ENCODE results near the gene CD34.

DNA sequence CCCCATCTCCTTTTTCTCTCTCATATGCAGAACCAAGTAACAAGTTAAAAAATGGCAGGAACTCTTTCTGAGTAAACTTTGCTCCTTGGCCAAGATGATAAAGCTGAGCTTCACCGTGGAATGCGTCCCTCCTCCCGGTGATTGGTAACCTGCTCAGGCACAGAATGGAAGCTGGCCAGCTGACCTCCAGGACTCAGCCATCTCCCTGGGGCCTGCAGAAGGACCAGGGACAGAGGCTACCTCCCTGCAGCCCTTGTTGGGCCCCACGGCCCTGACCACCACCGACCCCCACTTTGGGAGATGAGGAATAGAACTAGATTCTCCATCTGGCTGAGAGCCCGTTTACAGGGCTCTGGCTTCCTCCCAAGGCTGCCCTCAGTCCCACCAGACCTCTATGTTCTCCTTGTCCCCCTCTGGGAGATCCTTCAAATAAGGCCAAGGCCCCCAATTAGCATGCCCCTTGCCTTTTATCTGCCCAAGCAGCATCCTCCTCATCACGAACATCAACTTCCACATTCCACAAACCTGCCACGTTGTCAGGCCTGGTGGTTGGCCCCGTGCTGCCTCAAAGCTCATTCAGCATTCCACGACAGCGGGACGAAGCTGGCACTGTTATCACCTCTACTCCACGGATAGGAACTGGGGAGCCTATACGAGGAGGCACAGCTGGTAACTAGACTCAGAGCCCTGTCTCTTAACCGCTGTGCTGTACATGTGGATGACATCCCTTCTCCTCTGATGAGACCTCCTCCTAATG is 74.2 kb downstream of the CD34 start:
- TF ChIP-seq POLR2A (IDR thresholded peaks at IDR 0.05; ENCODE audit: low read length) (no peak), GATA1 (IDR thresholded peaks at IDR 0.05; ENCODE audit: low read depth, low read length) (no peak)
